ENCODE measurements around the gene SMYD1.

The SMYD1 gene

GRCh38 chr2:88123975-88124917, 56.6 kb downstream of the SMYD1 start:
- no peak for DNase-seq

DNA sequence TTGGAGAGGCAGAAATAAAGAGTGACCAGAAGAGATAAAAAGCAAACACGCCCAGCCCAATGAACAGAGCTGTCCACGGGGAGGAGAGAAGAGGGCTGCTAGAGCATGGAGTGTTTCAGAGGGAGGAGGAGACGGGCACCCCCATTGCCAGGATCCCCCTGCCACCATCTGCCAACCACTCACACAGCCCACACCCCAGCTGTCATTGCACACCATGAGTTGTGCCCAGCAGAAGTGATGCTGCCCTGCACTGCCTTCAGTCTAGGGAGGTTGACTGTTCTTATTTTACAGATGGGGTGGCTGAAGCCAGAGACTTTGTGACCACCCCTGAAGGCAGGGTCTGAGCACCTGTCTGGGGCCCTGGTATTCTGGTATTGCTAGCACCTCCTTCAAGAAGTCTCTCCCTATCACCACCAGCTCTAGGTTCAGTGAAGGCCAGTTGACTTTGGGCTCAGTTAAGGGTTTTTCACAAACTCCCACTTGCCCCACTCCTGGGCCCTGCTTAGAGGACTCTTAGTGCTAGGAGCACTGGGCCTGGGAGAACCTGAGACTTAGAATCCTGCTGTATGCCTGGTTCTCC, 57.8 kb downstream of the SMYD1 start:
- DNase-seq: no peak

- DNase-seq: no peak
Measured at GRCh38 chr2:88125924-88126771, 58.5 kb downstream of the SMYD1 start.

DNA sequence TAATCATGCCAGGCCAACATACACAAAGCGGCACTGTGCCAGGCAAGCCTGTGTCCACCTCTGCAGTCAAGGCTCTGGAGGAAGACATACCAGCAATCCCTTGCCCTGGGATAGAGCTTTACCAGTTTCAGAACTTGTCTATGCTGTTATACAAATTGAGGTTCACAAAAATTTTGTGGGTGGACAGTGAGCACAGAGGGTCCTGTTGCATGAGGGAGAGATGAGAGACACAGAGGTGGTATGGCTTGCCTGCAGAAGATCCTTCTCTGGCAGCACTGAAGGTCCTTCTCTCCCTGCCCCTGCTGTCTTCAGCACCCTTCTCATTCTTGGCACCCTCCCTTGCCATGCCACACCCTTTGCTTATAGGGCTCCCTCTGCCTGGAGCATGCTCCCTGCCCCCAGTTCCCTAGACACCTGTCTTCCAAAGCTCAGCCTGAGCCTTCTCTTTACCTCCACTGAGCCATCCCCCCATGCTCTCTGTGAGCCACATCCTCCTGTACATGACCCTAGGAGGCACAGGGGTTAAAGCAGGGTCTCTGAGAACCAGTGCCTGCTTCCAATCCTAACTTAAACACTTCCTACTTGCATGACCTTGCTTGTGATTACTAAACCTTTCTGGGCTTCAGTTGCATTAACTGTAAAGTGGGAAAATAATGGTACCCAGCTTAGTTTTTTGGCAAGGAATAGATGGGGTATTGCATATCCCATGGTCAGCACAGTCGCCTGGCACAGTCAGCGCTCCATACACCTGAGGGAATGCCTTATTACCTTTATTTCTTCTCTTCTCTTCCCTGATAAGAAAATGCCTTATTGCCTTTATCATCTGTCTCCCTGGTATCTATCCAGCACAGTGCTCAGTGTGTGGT, 59.4 kb downstream of the SMYD1 start:
- DNase-seq: no peak

DNA sequence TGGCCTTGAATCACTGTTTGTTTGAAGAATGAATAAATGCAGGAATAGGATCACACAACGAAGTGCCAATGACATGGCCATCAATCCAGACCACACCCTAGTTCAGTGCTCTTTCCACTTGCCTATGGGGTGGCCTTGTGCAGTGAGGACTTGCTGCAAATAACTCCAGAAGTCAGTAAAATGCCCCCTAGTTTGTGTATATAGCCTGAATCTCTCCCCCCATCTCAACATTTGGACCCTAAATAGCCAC, 59.9 kb downstream of the SMYD1 start:
- no peak for DNase-seq

DNA sequence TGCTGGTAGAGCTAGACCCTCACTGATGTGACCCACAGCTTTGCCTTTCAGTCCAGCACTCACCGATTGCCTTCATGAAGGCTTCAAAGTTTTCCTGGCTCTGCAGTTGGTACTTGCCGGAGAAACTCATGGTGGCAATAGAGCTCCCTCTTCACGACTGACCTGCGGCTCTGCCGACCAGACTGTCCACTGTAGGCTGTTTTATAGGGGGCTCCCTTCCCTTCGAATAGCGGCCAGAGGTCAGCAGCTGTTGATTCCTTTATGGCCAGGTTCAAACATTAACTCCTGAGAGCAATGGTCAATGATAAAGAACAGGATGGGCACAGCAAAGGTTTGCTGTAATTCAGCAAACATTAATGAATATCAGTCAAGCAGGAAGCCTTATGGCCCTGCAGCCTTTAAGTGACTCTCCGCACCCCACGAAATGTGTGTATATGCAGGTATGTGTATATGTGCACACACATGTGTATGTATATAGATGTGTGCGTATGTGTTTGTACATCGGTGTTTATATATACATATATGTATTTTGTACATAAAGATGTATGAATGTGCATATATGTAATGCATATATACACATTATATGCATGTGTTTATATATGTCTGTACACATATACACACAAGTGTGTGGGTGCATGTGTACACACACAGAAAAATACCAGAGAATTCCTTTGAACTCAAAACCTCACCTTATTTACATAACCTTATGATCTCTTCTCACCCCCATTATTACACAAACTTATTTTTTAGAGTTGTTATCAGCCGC, 60.4 kb downstream of the SMYD1 start, which contains the start of gene FABP1:
Gene FABP1 (minus strand): TSS at position 175 of the 766 bp plus-strand sequence. CDS start 45 bp downstream, at position 130.
- DNase-seq: no peak

DNA sequence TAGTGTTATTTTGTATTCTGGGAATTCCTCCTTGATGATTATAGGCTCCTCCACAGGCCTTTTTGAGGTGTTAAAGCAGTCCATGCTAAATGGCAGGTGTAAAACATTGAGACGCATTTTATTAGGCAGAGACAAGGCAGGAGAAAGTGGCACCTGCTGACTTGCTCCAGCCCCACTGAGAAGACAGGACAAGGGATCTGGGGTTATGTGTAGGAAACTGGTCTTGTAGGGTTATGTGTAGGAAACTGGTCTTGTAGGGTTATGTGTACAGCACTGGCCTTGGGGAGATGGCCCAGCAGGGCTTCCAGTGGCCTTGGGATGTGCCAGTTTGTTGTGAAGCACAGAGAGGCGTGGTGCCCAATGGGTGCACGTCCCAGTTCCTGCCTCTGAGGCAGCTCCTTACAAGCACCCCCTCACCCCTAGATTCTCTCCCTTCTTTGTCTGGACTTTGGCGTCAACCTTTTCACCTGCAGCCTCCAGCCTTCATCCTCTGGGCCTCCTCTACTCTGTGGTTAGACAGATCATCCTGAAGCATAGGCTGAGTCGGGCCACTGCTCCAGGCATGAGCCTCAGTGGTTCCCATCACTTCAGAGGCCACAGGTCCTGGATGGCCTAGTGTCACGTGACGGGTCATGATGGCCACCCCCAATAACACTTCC, 61.2 kb downstream of the SMYD1 start:
- DNase-seq: no peak

DNA sequence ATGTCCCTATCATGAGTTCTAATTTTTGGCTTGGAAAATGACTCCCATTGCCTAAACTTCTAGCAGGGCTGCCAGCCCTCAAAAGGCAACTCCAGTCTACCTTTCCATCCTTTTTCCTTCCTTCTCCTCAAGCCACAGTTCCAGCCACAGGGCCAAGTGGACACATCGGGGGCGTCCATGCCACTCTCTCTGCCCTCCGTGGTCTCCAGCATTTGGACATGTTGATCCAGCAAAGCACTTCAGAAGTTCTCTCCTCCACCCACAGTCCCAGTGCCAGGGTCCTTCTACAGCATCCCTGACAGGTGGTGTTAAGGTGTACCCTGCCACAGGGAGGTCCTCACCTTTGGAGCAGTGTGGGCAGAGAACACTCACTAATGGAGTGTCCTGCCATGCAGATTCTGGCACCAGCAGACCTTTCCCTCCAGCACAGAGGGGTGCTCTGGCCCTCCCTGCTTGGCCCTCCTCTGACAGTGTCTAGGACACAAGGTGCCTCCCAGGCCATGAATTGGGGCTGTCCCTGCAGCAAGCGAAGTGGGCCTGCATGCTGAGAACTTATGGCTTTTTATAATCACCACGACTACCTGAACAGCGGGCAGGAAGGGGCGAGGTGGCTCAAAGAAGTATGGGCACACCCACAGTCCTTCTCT, 61.8 kb downstream of the SMYD1 start:
- DNase-seq: no peak

DNA sequence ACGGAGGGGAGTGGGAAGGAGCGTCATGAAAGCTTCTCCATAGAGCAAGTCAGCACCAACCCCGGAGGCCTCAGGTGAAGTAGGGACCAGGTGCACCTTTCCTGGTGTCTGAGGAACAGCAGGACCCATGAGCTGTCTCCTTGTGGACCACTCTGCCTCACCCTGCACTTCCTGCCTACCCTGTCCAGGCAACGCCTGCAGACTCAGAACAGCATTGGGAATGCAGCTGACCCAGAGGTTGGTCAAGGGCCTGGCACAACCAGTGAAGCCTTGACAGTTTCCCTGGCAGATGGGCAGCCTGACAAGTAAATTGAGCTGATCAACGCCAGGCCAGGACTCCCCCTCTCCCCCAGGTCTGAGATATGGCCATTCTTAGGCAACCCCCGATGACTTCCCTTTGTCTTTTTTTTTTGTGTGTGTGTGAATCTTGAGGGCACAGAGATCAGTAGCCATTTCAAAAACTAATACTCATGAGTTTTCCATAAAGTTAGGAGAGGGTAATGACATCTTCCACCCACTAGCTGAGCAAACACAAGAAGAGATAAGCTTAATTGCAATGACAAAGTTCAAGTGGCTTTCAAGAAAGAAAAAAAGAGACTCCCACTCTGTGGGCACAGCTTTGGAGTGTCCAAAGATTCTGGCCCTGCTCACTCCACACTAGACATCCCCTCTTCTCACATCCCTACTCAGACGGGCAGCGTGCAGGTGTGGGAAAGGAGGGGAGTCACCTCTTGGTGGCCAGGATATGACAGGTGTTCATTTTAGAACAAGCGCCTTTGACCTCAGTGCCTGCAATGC, 63.8 kb downstream of the SMYD1 start:
- no peak for DNase-seq

DNA sequence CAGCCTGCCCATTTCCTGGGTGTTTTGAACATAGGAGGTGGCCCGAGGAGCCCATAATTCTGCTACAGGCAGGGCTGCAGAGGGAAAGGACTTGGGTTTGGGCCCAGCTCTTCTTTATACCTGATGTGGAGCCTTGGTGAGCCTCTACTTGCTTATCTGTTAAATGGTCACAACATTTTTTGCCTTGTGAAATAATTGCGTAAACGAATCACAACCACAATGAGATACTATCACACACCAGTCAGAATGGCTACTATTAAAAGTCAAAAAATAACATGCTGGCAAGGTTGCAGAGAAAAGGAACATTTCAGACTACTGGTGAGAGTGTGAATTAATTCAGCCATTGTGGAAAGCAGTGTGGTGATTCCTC, 64.4 kb downstream of the SMYD1 start:
- DNase-seq: no peak

DNA sequence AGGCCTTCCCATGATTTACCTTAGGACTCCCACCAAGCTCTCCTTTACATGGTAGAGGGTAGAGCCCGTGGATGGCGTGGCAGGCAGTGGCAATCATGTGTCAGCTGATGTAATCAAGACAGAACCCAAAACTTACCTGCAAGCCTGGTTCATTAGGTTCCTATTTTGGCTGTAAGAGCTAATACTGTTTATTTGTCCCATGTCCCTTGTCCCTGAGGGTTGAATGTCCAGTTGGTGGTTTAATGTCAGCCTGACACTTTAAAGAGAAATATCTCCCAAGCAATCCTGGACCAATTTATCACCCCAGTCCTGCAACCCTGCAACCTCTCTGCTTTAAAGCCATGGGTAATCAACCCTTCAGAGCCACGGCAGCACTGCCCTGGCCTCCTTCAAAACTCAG, 66.2 kb downstream of the SMYD1 start:
- no peak for DNase-seq

GRCh38 chr2:88136817-88137216, 69.2 kb downstream of the SMYD1 start:
- no peak for DNase-seq

DNA sequence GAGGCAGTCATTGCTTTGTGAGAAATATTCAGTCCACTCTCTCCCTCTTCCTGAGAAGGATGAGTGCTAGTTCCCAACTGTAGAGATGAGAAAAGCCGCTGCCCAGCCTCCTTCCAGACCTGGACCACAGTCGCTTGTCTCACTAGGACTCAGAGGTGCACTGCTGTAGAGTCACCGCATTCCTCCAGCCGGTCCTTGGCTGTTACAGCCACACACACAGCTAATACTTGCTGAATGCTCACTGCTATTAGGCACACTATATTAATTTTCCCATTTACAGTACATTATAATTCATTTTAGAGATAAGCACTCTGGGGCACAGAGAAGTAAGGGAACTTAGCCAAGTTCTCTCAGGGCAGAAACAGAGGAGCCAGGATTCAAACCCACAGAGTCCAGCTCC, 70.2 kb downstream of the SMYD1 start:
- DNase-seq: no peak

DNA sequence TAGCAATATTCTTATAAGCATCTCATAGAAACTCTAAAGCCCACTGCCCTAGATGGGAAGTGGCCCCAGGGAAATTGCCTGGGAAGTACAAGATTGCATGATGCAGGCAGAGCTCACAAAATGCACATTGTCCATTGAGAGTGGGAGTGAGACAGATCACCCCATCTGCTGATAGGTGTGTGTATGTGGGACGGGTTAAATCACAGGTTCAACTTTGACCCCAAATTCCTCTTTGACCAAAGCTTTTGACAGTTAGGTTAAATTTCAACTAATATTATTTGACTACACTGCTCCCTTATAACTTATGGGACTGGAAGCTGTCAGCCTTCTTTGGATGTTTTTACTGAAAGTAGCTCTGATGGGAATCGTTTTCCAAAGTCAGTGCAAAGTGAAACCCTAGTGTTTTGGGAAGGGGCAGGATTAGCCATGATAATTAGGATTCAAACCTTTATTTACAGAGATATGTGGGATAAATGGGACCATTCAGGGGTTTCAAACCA, 71.6 kb downstream of the SMYD1 start:
- DNase-seq: no peak

DNA sequence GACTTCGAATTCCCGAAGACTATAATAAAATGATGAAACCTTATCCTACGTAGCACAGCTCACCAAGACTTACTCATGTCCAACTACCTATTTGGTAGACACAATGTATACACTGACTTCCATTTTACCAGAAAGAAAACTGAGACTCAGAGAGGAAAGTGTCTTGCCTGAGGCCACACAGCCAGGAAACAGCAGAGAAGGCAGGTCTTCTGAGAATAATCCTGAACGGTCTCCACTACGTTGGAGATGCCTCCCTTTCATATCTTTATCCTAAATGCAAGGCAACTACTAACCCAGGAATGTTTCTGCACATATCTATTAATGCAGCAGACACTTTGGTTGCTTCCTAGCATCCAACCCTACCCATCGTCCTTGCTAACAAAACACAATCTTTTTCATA, 72.2 kb downstream of the SMYD1 start:
- DNase-seq: no peak

DNA sequence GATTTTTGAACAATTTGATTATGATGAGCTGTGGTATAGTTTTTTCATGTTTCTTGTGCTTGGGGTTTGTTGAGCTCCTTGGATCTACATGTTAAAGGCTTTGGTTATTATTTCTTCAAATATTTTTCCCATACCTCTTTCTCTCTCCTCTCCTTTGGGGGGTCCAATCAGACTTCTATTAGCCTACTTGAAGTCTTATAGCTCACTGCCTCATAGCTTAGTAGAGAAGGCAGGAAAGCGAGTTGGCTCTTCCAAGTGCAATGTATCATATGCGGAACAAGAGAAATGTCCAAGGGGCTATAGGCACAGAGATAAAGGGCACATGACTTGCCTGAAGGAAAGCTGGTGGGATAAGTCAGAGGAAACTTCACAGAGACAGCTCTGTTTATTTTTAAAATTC, 74.3 kb downstream of the SMYD1 start:
- DNase-seq: no peak

DNA sequence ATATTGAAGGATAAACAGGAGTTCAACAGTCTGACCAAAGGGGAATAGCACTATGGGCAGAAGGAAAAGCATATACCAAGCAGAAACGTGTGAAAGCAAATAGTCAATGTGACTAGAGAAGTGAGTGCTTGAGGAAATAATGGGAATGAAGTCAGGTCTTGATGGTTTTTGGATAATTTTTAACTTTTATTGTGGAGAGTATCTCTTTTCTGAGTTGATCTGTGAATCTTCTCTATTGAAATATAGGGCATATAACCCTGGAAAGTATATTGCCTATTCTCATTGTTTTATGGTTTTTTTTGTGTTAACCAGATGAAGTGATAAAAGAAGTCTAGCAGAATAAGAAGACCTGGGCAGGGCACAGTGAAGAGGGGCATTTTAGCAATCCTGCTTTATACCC, 76.6 kb downstream of the SMYD1 start:
- no peak for DNase-seq

GRCh38 chr2:88144914-88145497, 77.4 kb downstream of the SMYD1 start:
- DNase-seq: no peak

DNA sequence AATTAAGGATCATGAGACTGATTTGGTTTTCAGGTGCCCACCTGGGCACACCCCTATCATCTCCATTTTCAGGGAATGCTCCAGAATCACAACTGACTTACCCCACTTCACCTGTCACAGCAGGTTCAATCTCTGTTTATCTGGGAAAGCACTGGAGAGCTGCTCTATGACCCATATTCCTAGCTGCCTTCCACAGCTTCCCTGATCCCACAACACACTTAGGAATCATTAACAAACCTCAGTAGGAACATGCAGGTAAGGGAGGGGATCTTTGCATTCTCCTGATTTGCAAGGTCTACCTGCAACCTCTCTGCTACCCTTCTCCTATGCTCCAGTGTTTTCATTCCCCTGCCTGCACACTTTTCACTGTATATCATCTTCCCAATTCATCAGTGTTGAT, 79.0 kb downstream of the SMYD1 start:
- DNase-seq: no peak

GRCh38 chr2:88147145-88147544, 79.5 kb downstream of the SMYD1 start:
- no peak for DNase-seq
